Mucosa of descending colon (tissue), 3 donors: ENCODE results near the gene PHF21B. TPM values are rescaled to one million over a fixed set of nuclear protein-coding genes. Genes with fewer than 3 reads are reported as not detected.
A peak's percentile ranks its signal among the peaks of the same experiment; 100 is the strongest.

ENCODE experiments used
- ATAC-seq: fragments of 200-7000 bp; cut with Tn5 transposase; one replicate; pipeline ENCODE4 v1.9.1; 2020; ENCODE audit warnings: mild to moderate bottlenecking, moderate library complexity
- DNase-seq, 3 donors: peaks; one replicate each; pipeline ENCODE4 v3.0.0-alpha.2; 2020
- H3K36me3 ChIP-seq: fragments of 200-600 bp; one replicate; pipeline ENCODE4 v1.8.0; 2021; ENCODE audit warnings: low read depth, mild to moderate bottlenecking
- H3K4me1 ChIP-seq: fragments of 200-600 bp; one replicate; pipeline ENCODE4 v1.8.0; 2021; ENCODE audit warnings: low read depth, mild to moderate bottlenecking
- H3K4me3 ChIP-seq: fragments of 200-600 bp; one replicate; pipeline ENCODE4 v1.8.0; 2021; ENCODE audit warnings: mild to moderate bottlenecking
- H3K9me3 ChIP-seq: fragments of 200-600 bp; one replicate; pipeline ENCODE4 v1.8.0; 2021; ENCODE audit warnings: mild to moderate bottlenecking
- CTCF ChIP-seq: fragments of 200-600 bp; IDR thresholded peaks from one replicate; pipeline ENCODE4 v1.8.0; 2022; ENCODE audit warnings: antibody characterized with exemption, mild to moderate bottlenecking
- intact Hi-C, 2 donors: fragments of 100-400 bp; cut with DNase I in 1 of 2; cut with micrococcal nuclease in 1 of 2; formaldehyde crosslinking; loops; one replicate each; pipeline versions ENCODE4 v1.11.0 to v1.11.1; 2022; cut with DNase I, micrococcal nuclease
- total RNA-seq, 3 donors: library from RNA; stranded (reverse); fragmentation: NEBNext Ultra II Directional in 2 of 3; extraction: Animal tissue kit (Norgen Biotek cat#: 25700) in 2 of 3; gene quantifications; one replicate each; pipeline versions ENCODE4 v1.2.1 to v1.2.4, GENCODE V29; 2021 to 2023
- donor health status: DM: no; HTN: no; CAD: no; lungs with moderate emphysema.
- donor health status: DM: no; HTN: no; CAD: no.
- donor health status: DM: no; HTN: yes; CAD: no.

Gene PHF21B
- total RNA-seq, 3 donors from 2014 or later, result 0.41 TPM; not detected in 2

- Histone ChIP-seq H3K9me3 (no peaks in the 10 kb centered on the region), H3K4me1 (no peaks in the 10 kb centered on the region), H3K4me3 (no peak overlapping the region), H3K36me3 (no peaks in the 10 kb centered on the region)
- ATAC-seq, result no peak
- DNase-seq, result no peak
- intact Hi-C loops, result no loop called here
- no peak for TF ChIP-seq CTCF
These were observed 58.8 kb downstream of the PHF21B start for GRCh38 chr22:44950806-44951509.

GRCh38 chr22:44947846-44948245, 62.0 kb downstream of the PHF21B start:
- no peak overlapping the region for H3K4me3 ChIP-seq
- no peak for TF ChIP-seq CTCF
- ATAC-seq (no peak), DNase-seq (no peak)
- H3K9me3 ChIP-seq, result no peaks in the 10 kb centered on the region
- no peaks in the 10 kb centered on the region for H3K36me3 ChIP-seq
- H3K4me1 ChIP-seq, result no peaks in the 10 kb centered on the region
- intact Hi-C loops, result no loop called here

- H3K36me3 ChIP-seq, result no peaks in the 10 kb centered on the region
- H3K9me3 ChIP-seq, result no peaks in the 10 kb centered on the region
- TF ChIP-seq CTCF, result no peak
- no peak for DNase-seq
- H3K4me3 ChIP-seq, result no peak overlapping the region
- no peak for ATAC-seq
- no peaks in the 10 kb centered on the region for H3K4me1 ChIP-seq
- intact Hi-C loops, result no loop called here
These were observed 62.8 kb downstream of the PHF21B start for GRCh38 chr22:44947049-44947448.

GRCh38 chr22:44944883-44945601, 64.8 kb downstream of the PHF21B start:
- ATAC-seq (no peak), DNase-seq (peak in 1 of 3 donors; percentile 17)
- no peaks in the 10 kb centered on the region for H3K9me3 ChIP-seq
- TF ChIP-seq CTCF, result no peak
- no peaks in the 10 kb centered on the region for H3K4me1 ChIP-seq
- no peak overlapping the region for H3K4me3 ChIP-seq
- intact Hi-C loops, result no loop called here
- no peaks in the 10 kb centered on the region for H3K36me3 ChIP-seq

GRCh38 chr22:44943701-44944324, 66.0 kb downstream of the PHF21B start:
- Histone ChIP-seq H3K9me3 (no peaks in the 10 kb centered on the region), H3K4me3 (no peak overlapping the region), H3K36me3 (no peaks in the 10 kb centered on the region), H3K4me1 (no peaks in the 10 kb centered on the region)
- ATAC-seq (no peak), DNase-seq (peak in 1 of 3 donors; percentile 36)
- intact Hi-C loops, result no loop called here
- TF ChIP-seq CTCF, result no peak
